Activated CD4-positive, alpha-beta T cell treated with anti-CD3 and anti-CD28 coated beads, Interleukin-2, amount 50 U/mL, for 1 hour (primary cell): ENCODE results near the gene S1PR5.
"Not testable (repeated sequence)": the region's sequence is repeated elsewhere in the genome, so short reads cannot be mapped to it uniquely, and the experiment has no call there.

Experiments used
- DNase-seq: peaks from one replicate; pipeline ENCODE4 v3.0.0-alpha.2; 2020

The S1PR5 gene

DNA sequence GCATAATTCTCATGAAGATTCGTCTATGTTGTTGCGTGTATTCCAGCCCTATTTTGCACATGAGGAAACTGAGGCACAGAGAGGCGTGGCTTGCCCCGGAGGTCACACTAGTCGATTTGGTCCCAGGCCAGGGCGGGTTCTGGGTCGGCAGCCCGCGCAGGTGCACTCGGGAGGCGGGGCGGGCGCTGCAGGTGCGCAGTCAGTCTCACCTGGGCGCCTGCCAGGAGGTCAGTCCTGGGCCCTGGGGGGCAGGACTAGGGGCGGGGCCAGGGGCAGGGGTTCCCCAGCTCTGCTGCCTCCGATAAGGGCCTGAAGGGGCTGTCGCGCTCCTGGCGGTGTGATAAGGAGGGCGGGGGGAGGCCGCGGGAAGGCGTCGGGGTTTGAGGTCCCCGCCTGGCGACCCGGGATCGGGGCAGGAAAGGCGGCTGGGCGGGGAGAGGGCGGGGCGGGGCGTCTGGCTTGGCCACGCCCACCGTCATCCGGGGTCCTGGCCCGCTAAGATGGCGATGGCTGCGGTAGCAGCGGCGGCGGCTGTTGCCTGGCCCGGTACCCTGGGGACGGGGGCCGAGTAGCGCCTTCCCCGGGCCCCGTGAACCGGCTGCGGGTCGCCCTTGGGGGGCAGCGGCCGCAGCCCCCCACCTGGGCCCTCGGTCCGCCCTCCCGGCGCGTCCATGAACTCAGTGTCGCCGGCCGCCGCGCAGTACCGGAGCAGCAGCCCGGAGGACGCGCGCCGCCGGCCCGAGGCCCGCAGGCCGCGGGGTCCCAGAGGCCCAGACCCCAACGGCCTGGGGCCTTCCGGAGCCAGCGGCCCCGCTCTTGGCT is 26.4 kb upstream of the S1PR5 start, which contains the start of gene ATG4D:
ATG4D (plus strand) TSS at position 485 of the 822 bp plus-strand sequence; CDS start at position 672, 187 bp downstream.
- peak; percentile 82 for DNase-seq

GRCh38 chr19:10543059-10543419 is 25.8 kb upstream of the S1PR5 start:
- no peak for DNase-seq

DNA sequence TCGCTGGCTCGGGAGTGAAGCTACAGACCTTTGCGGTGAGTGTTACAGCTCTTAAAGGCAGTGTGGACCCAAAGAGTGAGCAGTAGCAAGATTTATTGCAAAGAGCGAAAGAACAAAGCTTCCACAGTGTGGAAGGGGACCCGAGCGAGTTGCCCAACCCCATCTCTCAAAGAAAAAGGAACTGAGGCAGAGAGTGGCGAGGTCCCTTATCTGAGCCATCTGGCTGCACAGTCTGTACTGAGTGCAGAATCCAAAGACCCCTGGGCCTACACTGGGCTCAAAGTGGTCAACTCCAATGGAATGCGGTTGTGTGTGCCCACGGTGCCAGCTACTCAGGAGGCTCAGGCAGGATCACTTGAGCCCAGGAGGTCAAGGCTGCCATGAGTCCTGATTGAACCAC is 21.8 kb upstream of the S1PR5 start:
- DNase-seq, result not testable (repeated sequence)

- no peak for DNase-seq
Measured at GRCh38 chr19:10538204-10538983, 21.1 kb upstream of the S1PR5 start.

- no peak for DNase-seq
Measured at GRCh38 chr19:10537668-10538067, 20.4 kb upstream of the S1PR5 start.

DNA sequence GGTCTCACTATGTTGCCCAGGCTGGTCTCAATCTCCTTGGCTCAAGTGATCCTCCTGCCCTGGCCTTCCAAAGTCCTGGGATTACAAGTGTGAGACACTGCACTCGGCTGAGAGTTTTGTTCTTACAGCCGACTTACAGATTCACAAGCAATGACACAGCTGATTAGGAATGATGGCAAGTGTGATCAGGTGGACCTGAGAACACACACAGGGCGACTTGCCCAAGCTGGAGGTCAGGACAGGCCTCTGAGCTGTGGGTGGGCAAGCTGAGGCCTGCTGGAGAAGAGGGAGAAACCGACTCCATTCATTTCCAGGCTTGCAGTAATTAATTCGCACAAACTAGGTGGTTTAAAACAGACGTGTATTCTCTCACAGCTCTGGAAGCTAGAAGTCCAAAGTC is 18.4 kb upstream of the S1PR5 start:
- no peak for DNase-seq

- DNase-seq, result no peak
Measured at GRCh38 chr19:10533646-10534386, 16.6 kb upstream of the S1PR5 start.

DNA sequence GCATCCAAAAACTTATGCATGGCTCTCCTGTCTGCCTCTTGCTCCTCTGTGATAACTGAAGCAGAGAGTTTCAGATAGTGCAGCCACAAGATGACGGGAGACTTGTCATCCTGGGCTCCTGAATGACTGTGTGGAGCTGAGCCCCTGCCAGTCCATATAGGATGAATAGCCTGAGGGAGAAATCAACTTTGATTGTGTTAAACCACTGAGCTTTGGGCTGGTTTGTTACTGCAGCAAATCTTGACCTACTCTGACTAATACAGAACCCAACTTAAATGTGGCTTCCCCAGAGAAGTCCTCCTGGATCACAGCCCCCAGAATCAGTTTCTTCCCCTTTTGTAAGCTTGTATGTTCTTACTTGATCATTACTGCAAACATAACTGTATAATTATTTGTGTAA is 15.2 kb upstream of the S1PR5 start:
- no peak for DNase-seq

DNA sequence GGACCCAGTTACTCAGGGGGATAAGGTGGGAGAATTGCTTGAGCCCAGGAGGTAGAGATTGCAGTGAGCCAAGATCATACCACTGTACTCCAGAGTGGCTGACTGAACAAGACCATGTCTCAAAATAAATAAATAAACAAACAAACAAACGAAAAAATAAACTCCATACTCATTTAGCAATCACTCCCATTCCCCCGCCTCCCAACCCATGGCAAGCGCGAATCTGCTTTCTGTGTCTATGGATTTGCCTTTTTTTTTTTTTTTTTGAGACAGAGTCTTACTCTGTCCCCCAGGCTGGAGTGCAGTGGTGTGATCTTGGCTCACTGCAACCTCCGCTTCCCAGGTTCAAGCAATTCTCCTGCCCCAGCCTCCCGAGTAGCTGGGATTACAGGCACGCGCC is 9.6 kb upstream of the S1PR5 start:
- not testable (repeated sequence) for DNase-seq

DNA sequence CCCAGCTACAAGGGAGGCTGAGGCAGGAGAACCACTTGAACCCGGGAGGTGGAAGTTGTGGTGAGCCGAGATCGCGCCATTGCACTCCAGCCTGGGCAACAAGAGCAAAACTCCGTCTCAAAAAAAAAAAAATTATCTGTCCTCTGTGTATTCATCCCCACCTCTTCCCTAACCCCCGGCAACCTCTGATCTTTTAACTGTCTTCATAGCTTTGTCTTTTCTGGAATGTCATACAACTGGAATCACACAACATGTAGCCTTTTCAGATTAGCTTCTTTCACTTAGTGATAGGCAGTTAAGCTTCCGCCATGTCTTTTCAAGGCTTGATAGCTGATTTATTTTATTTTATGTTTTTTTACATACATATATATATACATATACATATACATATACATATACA is 8.4 kb upstream of the S1PR5 start:
- DNase-seq, result no peak

DNA sequence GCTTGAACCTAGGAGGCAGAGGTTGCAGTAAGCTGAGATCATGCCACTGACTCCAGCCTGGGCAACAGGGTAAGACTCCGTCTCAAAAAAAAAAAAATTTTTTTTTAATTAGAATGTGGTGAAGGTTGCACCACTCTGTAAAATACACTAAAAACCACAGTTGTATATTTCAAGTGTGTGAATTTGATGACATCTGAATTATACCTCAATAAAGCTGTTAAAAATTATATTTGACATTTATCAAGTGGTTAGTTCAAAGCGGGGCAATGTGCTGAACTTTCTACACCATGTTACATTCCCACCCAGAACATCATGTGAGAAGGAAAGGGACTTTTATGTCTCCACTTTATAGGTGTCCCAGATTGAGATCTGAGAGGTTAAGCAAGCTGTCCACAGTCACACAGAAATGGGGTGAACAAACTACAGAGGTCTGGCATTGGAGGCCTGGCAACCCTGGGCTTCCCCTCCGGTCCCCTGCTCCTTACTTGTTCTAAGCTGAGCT is 5.9 kb upstream of the S1PR5 start:
- no peak for DNase-seq

DNA sequence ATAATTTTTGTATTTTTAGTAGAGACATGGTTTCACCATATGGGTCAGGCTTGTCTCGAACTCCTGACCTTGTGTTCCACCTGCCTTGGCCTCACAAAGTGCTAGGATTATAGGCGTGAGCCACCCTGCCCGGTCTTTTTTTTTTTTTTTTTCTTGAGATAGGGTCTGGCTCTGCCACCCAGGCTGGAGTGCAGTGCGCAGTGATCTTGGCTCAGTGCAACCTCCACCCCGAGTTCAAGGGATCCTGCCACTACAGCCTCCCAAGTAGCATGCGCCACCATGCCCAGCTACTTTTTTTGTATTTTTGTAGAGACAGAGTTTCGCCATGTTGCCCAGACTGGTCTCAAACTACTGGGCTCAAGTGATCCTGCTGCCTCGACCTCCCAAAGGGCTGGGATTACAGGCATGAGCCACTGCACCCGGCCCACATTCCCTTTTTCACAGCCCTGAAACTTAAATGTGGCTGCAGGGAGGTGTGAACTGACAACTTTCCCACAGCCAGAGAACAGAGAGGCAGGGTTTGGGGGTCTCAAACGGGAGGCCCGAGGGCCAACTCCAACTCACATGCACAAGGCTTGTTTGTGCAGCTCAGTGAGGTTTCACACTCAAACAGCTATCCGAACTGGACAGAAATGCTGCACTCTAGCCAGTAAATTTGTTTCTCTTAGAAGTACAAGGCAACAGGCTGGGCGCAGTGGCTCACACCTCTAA is 4.4 kb upstream of the S1PR5 start:
- no peak for DNase-seq

GRCh38 chr19:10520652-10521318 is 3.5 kb upstream of the S1PR5 start:
- no peak for DNase-seq

DNA sequence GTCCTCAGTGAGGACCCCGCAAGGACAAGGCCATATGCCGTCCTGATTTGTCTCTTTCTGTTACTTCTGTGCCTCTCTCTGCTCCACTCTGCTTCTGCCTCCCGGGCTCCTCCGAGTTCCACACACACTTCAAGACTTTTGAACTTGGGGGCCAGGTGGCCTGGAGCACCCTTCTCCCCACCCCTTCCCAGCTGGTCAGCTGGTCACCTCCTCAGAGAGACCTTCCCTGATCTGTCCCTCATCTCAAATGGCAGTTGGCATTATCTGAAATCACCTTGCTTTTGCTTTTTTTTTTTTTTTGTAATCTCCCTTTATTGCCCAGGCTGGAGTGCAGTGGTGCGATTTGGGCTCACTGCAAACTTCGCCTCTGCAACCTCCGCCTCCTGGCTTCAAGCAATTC is 2.2 kb upstream of the S1PR5 start:
- DNase-seq, result no peak

DNA sequence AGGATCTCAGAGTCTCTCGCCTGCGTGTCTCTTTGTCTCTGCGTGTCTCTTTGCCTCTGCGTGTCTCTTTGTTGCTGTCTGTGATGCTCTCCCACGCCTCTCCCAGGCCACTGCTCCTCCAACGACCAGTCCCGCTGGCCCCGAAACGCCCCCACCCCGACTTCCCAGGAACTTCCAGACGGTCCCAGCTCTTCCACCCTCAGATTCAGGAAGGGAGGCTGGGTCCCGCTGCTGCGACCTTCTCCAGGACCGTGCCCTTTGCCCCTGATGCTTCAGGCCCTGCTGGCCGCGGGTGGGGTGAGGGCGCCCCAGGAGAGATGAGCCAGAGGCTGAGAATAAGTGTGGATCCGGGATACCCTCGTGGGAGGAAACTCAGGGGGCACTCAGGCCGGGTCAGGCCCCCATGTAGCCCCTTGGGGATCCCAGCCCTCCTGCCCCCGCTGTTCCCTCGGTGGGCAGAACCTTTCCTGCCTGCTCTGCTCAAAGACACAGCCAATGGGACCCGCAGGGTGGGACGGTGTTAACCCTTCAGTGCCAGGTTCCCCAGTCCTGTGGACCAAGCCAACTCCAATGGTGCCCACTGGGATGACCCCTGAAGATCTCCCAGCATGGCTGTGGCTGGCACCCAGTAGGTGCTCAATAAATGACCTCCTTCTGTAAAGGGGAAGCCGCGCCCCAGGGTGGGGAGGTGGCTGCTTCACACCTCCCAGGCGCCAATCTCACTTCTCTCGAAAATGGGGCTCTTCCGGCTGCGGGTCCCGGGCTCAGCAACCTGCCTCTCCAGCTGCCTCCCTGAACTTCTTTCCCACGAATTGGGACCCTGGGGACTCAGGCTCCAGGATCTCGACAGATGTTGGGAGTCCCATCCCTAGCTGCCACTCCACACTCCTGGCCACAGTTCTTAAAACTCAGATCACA is 1.5 kb upstream of the S1PR5 start:
- no peak for DNase-seq

GRCh38 chr19:10517760-10518443 is 655 bp upstream of the S1PR5 start:
- DNase-seq, result no peak

- DNase-seq, result no peak
Measured at GRCh38 chr19:10516671-10517286, 468 bp downstream of the S1PR5 start.

DNA sequence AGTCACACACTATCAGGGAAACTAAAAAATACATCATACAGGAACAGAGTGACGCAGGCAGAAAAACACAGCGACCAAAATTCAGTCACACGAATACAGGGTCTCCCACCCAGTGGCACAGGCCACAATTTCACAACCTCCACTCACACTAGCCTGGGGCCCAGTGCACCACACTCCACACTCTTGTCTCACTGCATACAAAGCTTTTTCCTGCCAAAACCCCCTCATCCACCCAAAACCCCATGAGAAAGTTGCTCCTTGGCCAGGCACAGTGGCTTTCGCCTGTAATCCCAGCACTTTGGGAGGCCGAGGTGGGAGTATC is 1.2 kb downstream of the S1PR5 start:
- no peak for DNase-seq

- DNase-seq, result peak; percentile 43
Measured at GRCh38 chr19:10514211-10515145, 2.8 kb downstream of the S1PR5 start.
